Loucy (cell line): Measurements from ENCODE around the gene CPOX.

Experiments
- CTCF ChIP-seq: fragments of 200-600 bp; sonication (generic); conservative IDR thresholded peaks from 2 replicates; pipeline ENCODE4 v1.5.1; 2014; ENCODE audit warnings: mild to moderate bottlenecking, antibody characterized with exemption, low read length
- EZH2phosphoT487 ChIP-seq: fragments of 200-600 bp; IDR thresholded peaks from 2 replicates; pipeline ENCODE4 v1.6.1; 2018; ENCODE audit warnings: antibody characterized with exemption, mild to moderate bottlenecking, moderate library complexity, borderline replicate concordance

- TF ChIP-seq CTCF (no peak), EZH2phosphoT487 (no peak)
These were observed 3.9 kb downstream of the CPOX start for GRCh38 chr3:98589331-98590036.
